HG02973 (cell line): ENCODE measurements around the gene SLC2A5.
"Not testable (repeated sequence)": the region's sequence is repeated elsewhere in the genome, so short reads cannot be mapped to it uniquely, and the experiment has no call there.

Experiments used
- ATAC-seq: cut with Tn5 transposase; IDR thresholded peaks from one replicate; pipeline ENCODE4 v1.9.1; 2021; ENCODE audit warnings: moderate library complexity; ENCODE audit not compliant: unreplicated experiment

SLC2A5 gene

GRCh38 chr1:9037476-9038337 lies 31.7 kb downstream of the SLC2A5 start:
- no peak for ATAC-seq

DNA sequence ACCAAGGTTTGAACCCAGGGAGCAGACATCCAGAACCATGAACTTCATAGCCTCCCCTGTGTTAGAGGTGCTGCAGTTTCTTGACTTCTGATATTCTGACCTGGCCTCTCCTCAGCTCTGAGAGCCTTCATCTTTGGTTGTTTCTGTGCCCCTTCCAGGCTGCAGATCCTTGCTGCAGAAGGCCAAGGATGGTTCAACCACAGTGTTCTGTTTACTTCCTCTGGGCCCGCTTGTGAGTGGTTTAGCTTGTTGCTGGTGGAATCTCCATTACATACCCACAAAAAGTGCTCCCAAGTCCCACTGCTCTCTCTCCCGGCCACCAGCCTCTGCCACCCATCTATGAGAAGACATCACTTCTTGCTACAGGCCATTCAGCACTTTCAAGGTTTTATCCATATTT lies 34.2 kb downstream of the SLC2A5 start:
- no peak for ATAC-seq

- ATAC-seq: no peak
Measured at GRCh38 chr1:9033363-9033762, 36.1 kb downstream of the SLC2A5 start.

- no peak for ATAC-seq
Measured at GRCh38 chr1:9031484-9032259, 37.8 kb downstream of the SLC2A5 start.

DNA sequence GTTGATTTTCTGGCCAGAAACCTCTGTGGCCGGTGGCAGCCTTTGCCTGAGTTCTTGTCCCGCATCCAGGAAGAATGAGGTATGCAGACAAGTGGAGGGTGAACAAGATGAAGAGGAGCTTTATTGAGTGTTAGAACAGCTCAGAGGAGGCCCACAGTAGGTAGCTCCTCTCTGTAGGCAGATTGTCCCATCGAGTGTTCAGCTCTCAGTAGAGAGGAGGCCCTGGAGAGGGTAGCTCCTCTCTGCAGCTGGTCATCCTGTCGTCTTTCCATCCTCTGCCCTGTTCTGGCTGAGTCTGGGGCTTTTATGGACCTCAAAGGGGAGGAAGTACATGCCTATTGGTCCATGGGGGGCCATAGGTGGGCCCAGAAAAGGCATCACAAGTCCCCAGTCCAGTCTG lies 38.4 kb downstream of the SLC2A5 start:
- not testable (repeated sequence) for ATAC-seq

- no peak for ATAC-seq
Measured at GRCh38 chr1:9028921-9029705, 40.3 kb downstream of the SLC2A5 start.

- ATAC-seq: no peak
Measured at GRCh38 chr1:9027307-9027706, 42.1 kb downstream of the SLC2A5 start.

GRCh38 chr1:9025449-9025848 lies 44.0 kb downstream of the SLC2A5 start:
- ATAC-seq: no peak

- no peak for ATAC-seq
Measured at GRCh38 chr1:9024837-9025236, 44.6 kb downstream of the SLC2A5 start.

DNA sequence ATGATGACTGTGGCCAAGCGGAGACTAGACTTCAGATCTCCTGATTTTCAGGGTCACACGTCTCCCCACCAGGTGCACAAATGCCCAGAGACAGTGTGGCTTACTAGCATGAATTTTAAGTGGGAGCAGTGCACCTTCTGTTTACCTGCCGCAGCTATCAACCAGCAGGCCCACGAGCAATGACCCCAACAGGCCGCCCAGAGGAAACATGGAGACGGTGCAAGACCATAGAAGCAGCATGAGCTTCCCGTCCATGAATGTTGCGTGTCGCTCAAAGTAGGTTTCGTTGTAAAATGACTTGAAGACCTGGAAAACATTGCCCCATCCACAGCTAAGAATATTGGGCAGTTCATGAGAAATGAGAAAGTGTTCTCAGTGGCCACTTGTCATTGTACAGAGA lies 46.7 kb downstream of the SLC2A5 start:
- no peak for ATAC-seq

- ATAC-seq: not testable (repeated sequence)
Measured at GRCh38 chr1:9022026-9022738, 47.3 kb downstream of the SLC2A5 start.

GRCh38 chr1:9020305-9020704 lies 49.1 kb downstream of the SLC2A5 start:
- no peak for ATAC-seq

- ATAC-seq: no peak
Measured at GRCh38 chr1:9019896-9020295, 49.5 kb downstream of the SLC2A5 start.

- no peak for ATAC-seq
Measured at GRCh38 chr1:9018333-9018732, 51.1 kb downstream of the SLC2A5 start.

GRCh38 chr1:9016455-9016854 lies 53.0 kb downstream of the SLC2A5 start:
- ATAC-seq: no peak

- ATAC-seq: no peak
Measured at GRCh38 chr1:9014475-9015375, 54.7 kb downstream of the SLC2A5 start.

- ATAC-seq: no peak
Measured at GRCh38 chr1:9013819-9014218, 55.6 kb downstream of the SLC2A5 start.

GRCh38 chr1:9010781-9011323 lies 58.6 kb downstream of the SLC2A5 start:
- no peak for ATAC-seq
